AG08395 (cell line): ENCODE results near the gene LTBP2.

Source experiments
- DNase-seq: peaks from one replicate; pipeline ENCODE4 v3.0.0; 2012; ENCODE audit warnings: mixed read lengths, low spot score

LTBP2 gene

DNA sequence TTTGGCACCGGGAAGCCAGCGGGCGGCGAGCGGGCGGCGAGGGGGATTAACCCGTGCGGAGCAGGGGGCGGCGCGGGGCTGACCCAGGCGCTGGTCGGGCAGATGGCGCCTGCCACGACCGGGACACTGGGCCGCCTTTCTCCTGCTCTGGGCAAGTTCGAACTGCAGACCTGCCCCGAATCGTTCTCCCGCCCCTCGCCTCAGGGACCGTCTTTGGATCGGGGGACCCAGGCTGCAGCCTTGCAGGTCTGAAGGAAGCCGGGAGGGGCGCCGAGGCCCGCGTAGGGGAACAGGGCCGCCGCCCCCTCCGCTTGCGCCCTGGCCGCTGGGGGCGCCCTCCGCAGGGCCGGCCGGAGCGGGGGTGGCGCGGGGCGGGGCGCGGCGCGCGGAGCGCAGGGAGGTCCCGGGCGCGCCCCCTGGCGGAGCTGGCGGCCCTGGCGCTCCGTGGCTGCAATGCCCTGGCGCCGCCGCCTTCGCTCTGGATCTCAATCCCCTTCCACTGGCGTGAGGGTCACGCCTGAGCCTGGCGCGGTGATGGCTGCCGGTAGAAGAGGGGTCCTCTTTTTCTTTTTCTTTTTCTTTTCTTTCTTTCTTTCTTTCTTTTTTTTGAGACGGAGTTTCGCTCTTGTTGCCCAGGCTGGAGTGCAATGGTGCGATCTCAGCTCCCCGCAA, 449 bp upstream of the LTBP2 start:
- DNase-seq, result peak; percentile 78

DNA sequence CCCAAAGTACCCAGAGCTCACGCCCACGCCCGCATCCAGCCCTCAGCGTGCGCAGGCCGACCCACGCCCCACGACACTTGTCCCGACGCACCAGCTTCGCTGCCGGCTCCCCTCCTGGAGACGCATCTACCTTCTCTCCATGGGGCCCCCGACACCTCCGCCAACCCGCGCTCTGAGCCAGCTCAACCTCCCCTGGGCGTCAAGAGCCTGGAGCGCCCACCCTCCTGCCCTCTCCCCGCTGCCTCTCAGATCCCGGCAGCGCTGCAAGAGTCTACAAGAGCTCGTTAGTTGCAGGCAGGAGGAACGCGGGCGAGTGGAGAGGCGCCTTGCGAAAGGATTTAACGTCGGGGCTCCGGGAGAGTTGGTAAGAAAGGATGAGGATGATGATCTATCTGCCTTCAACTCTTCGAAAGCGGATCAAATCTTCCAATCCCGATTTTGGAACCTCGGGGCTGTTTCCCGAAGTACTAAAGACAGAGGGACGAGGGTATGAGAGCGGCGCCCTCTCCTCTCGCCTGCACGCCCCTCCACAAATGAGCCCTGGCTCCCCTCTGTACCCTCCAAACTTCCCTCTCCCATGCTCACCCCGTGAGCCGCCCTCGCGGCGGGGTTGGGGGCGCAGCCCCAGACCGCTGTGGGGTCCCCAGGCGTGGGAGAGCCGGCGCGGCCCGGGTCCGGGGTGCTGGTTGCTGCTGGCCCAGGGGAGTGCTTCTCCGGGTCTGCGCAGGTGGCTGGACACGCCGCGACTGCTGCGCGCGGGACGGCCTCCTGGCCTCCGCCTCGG, 979 bp downstream of the LTBP2 start:
- DNase-seq, result no peak

DNA sequence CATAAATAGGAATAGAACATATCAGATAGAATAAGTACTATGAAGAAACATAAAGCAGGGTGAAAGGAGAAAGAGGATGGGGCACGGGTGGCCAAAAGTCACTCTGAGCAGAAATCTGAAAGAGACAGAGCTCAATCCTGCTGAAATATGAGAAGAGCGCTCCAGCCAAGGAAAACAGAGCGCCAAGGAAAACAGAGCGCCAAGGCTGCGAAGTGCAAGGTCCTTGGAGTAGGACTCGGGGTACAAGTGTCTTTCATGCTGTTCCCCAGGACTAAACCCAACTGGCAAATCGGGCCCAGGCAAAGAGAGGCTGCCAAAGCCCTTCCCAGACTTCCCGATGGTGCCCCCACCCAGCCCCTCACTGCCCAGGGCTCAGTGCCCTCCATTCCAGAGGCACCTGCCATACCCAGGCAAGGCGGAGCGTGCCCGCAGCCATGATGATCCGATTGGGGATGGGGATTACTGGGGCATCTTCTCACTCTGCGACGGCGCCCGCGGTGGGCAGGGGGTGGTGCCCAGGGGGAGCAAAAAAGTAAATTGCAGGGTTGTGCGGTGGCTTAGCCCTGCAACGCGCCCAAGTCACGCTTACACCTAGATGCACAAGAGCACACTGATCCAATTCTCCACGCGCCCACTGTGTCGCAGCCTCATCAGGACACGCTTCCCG, 1.7 kb downstream of the LTBP2 start:
- DNase-seq, result no peak

DNA sequence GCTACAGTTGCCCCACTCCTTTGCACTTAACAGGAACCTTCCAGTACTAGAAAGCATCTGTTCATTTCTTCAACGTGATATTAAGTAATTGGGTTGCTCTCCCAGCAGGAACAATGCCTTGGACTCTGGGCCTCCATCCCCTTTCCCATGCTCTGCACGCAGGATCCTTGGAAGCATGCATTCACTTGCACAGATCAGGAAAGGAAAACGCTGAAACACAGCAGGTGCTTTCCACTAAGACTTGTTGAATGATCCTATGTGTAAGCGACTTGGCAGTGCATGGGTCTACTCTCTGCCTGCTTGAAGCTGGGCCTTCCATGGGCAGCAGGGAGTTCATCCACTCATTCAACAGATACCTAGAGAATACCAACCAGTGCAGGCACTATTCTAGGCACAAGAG, 2.3 kb downstream of the LTBP2 start:
- DNase-seq, result no peak

DNA sequence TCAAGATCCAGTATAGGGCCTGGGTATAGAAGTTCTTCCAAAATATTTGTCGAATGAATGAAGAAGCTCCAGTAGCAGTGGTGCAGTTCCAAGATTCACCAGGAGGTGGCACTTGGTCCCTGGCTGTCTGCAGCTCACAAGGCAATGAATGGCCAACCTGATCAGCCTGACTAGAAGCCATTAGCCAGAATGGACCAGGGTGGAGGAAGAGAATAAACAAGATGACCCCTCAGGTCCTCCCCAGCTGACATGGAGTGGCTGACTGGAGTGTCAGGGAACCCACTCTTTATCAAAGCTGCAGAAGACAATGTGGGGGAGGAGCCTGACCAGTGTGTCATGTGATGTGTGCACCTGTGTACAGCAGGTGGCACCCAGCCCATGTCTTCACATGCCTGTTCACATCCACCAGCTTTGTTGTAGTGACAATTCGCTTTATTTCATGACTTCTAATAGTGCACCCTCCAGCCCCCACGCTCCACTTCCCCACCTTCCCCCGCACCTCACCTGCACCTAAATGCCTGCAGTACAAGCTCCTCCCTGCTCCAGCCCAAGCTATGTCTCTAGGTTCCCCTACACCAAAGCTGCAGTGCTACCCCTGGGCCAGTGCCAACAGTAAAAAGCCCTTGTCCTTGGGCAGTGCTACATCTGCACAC, 3.0 kb downstream of the LTBP2 start:
- peak; percentile 59 for DNase-seq

DNA sequence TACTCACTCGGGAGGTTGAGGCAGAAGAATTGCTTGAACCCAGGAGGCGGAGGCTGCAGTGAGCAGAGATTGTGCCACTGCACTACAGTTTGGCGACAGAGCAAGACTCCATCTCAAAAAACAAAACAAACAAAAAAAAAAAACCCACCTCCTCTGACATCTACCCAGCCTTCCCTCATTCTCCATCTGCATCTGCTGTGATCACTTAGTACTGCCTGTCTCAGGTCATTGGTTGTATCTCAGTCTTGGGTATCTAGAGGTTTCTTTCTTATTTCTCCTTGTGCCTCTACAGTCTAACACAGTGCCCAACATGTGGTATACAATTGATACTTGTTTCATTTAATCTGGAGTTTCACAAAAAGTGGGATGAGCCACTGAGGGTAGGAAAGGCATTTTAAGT, 5.3 kb downstream of the LTBP2 start:
- no peak for DNase-seq

DNA sequence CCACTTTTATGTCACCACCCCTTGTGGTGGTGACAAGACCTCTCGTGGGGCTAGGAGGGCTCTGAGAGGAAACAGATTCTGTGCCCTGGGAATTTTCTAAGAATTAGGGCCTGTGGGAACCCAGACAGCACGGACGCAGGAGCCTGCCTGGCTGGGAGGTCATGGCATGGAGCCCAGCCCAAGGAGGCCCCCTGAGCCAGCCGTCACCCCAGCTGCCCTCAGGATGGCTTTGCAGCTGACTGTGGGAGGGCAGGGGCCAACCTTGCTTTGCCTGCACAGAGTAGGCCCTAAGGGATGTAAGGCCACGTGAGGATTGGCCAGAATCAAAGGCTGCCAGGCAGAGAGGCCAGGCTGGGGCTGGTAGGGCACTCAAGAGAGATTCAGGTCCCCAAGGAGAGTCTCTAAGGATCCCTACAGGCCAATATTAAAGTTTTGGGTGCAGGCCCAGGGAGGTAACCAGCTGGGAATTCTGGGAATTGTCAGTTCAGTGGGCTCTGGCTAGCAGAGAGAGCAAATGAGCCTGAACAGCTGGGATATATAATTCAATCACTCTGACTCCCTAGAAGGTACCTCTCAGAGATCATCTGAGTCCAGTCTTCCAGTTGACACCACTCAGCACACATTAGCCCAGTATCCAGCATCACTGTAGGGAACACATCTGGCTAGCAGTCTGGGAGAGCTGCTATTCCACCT, 6.4 kb downstream of the LTBP2 start:
- no peak for DNase-seq

DNA sequence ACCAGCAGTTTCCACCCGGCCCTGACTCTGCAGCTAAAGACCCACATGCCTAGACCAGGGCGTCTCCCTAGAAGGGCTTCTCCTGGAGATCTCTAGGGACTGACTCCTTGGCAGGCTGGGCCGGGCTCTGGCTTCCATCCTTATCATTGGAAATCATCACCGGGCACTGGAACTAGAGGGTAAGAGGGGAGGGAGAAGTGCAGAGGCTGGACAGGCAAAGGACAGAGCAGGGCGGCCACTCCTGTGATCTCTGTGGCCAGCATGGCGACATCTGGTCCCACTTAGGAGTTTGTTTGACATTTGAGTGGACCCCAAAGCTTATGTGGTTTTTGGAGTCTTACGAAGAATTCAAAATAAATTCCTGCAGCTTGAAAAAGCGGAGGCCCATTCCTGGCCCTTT, 7.1 kb downstream of the LTBP2 start:
- DNase-seq, result peak; percentile 82

DNA sequence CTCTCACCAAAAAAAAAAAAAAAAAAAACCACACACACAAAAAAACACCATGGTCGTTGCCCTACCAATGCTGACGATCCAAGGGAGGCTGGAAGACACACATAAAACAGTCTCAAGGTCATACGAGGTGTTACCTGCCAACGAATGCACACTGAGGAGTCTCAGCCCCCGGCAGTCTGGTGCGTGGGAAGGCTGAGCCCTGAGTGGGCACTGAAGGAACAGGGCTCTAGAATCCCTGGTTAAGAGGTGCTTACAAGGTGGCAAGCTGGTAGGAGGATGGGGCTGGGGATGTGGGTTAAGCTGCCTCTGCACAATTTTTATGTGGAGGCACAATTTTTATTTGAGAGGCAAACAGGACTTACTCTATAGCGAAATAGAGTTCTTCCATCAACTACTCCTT, 7.9 kb downstream of the LTBP2 start:
- DNase-seq, result no peak

DNA sequence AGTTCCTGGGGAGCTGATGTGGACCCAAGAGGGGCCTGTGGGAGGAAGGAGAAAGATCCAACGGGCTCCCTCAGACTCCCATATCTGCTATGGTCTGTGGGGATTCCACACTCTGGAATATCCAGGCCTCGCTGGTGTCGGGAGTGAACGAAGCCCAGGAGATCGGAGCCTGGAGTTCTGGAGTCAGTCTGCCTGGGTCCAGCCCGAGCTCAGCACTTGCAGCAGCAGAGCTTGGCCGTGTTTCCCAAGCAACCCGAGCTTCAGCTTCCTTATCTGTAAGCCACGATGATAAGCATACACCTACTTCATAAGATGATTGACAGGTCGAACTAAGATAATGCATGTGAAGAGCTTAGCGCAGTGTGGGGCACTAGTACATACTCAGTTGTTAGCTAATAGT, 10.1 kb downstream of the LTBP2 start:
- no peak for DNase-seq

DNA sequence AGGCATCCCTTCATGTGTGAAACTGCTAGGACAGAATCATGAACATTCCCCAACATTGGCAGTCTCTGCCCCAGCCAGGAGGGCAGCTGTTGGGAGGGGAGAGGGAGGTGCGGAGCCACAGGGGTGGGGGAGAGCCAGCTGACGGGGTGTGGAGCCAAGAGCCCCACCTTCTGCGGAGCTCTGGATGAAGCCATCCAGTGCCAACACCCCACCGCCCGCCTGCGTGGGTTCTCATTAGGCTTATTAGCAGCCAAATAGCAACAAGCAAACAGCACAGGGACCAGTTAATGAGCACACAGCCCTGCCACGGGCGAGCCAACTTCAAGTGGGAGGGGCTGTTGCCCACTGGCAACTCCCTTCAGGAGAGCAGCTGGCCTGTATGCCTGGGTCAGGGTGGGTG, 12.1 kb downstream of the LTBP2 start:
- no peak for DNase-seq

DNA sequence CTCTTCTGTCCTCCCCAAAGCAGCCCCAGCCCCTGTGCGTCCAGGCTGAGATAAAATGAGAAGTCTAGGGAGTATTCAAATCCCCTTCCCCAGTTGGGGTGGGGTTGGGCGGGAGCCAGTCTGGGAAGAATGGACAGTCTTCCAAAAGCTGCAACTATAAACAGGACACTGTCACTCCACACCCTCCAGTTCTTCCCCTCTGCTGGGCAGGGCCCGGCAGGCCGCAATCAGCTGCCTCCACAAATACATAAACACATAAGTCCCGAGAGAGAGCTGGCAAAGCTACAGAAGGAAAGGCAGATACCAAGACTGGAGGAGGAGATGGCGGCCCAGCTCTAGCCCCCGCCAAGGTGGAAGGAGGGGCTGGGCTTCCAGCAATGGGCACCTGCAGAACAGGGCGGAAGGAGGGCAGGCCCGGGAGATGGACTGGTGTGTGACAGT, 12.7 kb downstream of the LTBP2 start:
- DNase-seq, result no peak

DNA sequence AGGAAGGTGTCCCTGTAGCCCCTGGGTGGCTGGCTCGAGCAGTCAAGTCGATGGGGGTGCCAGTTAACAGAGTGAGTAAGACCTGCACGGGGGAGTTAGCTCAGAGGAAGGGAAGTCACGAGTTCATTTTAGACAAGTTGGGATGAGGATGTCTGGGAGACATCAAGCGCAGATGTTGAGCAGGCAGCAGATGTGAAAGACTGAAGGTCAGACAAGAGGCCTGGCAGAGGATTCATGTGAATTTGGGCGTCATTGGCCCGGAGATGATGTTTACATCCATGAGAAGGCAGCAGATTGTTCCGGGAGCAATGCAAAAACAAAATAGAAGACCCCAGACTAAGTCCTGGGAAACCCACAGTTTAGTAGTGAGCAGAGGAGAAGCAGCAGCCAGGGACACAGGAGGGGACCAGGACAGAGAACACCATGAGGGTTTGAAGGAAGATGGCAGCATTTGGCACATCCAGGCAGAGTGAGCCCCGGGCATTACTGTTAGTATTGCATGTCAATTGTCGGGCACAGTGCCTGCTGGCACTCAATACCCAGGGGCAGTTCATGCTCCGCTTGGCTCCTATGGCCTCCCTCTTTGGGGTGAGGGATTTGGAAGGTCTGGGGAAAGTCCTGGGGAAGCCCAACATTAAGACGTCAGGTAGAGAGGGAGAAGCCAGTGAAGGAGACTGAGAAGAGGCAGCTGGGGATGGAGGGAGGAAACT, 15.1 kb downstream of the LTBP2 start:
- peak; percentile 73 for DNase-seq

DNA sequence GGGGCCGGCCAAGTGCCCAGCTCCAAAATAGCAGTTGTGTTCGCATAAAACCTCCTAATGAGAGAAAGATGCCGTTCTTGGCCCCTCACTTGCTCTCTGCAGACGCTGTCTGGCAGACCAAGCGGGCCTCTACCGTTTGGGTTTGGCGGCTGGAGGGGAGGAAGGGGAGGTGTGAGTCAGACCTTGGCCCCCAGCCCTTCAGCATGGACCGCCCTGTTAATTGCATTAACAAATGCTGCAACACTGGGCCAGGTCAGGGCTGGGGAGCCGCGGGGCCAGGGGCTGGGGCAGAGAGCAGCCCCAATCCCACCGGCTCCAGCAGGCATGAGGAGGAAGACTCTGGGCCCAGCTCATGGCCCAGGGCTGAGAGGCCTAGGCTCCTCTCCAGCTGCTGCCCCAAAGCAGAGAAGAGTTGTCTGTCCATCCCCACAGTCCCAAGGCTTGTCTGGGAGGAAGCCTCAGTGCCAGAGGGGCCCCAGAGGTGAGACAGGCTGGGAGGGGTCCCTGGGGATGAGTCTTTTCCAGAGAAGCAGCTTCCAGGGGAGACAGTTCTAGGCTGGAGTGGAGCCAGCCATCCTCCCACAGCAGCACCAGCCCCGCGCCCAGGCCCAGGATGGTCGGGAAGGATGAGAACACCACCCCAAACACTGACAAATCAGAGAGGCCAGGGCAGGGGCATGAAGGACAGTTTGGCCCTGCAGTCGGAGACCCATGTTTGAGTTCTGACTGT, 16.9 kb downstream of the LTBP2 start:
- peak; percentile 76 for DNase-seq

DNA sequence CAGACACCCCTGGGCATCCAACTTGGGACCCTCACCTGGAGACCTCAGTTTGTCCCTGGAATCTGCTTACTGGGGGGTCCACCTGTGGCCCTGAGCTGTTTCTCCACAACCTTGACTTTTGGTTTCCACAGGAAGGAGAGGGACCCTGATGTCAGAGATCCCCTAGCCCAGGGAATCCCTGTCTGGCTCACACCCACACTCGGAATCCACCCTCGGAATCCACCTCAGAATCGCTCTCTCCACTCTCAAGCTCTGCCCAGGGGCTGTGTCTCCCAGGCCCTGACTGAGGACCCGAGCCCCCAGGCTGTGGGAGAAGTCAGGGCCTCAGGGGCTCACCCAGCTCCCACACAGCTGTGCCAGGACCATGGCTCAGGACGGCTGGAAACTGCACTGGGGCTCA, 17.4 kb downstream of the LTBP2 start:
- DNase-seq, result no peak

DNA sequence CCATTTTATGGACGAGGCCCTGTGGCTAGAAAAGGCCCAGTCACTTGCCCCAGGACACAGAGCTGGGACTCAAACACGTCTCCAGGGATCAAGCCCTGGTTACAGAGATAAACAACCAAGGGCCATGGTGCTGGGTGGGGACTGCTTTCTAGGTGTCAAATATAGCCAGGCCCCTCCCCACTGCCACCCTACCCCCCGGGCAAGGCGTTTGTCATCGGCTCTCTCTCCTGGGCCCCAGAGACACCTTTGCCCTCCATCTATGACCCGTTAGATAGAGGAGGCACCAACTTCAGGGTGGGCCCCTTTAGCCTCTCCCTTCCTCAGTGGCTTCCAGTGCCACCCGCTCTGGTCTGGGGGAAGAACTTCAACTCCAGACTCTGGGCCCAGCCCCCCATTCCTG, 18.0 kb downstream of the LTBP2 start:
- no peak for DNase-seq

DNA sequence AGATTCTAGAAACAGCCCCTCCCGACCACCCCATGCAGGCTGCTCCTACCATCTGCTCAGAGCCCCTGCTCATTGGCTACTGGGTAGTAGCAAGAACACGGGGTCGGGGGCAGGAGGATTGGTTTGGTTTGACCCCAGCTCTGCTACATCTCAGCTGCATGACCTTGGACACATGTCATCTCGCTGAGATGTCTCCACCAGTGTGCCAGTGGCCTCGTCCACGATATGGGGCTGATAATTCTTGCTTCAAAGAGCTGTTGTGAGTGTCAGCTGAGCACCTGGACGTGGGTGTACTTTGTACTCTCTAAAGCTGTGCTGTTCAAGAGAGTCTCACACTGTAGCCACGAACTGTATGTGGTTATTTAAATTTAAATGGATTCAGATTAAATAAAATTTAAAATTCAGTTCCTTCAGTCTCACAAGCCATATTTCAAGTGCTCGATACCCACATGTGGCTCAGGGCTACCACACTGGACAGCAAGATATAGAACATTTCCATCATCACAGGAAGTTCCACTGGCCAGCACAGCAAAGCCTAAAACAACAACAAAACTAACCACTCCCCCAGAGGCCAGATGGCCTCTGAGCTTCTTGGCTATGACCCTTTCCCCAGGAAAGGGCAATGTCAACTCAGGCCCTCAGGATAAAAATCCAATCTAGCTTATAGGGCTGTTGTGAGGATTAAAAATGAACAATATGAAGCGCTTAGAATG, 18.6 kb downstream of the LTBP2 start:
- no peak for DNase-seq

DNA sequence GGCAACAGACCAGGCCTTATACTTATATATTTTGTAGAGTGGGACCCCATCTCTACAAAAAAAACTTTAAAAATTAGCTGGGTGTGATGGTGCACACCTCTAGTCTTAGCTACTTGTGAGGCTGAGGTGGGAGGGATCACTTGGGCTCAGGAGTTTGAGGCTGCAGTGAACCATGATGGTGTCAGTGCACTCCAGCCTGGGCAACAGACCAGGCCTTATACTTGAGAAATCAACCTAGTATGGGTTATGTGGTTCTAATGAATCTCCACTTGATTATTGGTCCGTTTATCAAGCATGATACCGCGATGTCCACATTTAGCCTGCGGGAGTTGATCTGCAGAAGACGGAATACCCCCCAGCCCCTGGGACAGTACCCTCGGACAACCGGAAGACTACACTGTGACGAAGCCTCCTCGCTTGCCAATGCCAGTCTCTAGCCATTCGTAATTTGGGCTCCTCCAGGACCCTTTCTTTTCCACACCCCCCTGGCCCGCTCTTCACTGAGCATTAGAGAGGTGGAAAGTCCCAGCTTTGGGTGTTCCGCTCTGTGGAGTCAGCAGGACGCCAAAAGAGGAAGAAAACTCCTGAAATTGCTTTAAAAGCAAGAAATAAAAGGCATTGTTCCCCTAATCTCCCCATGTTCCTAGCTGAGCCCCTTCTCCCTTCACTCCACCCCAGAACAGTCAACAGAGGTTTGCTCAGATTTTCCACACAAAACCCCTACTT, 19.4 kb downstream of the LTBP2 start:
- DNase-seq, result no peak

DNA sequence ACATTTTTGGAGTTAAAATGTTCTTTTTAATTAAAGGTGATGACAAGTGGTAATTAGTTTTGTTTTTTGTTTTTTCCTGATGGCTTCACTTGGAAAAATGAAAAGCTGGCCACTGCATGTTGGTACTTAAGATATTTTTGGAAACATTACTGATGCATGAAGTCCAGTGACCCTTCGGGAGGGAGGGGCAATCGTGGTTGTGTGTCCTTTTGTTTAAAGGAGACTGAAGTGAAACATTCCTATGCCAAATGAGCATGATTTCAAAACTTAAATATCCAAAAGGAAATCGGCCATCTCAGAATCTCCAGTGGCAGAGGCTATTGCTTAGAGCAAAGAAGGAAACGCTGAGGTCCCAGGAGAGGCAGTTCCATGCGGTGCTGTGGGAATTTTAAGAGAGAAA, 20.1 kb downstream of the LTBP2 start:
- DNase-seq, result peak; percentile 36
